HepG2 (cell line): ENCODE measurements around the gene RNF123. TPM values are rescaled to one million over a fixed set of nuclear protein-coding genes. Genes with fewer than 3 reads are reported as not detected.
A peak's percentile ranks its signal among the peaks of the same experiment; 100 is the strongest.

ENCODE experiments used
- ELF1 ChIP-seq: sonication (generic); formaldehyde crosslinking; IDR thresholded peaks from 2 replicates; pipeline ENCODE4 v1.4.0; 2020; ENCODE audit warnings: missing genetic modification reagents
- GPN1 ChIP-seq: sonication (generic); formaldehyde crosslinking; IDR thresholded peaks from 2 replicates; pipeline ENCODE4 v1.5.1; 2020; ENCODE audit warnings: missing genetic modification reagents, borderline replicate concordance
- KDM1A ChIP-seq: IDR thresholded peaks from 2 replicates; pipeline ENCODE4 v1.6.1; 2016; ENCODE audit warnings: missing compliant biosample characterization
- NFKBIZ ChIP-seq: IDR thresholded peaks from 2 replicates; pipeline ENCODE4 v1.6.1; 2018; ENCODE audit warnings: missing genetic modification reagents, missing compliant biosample characterization
- SMYD3 ChIP-seq: sonication (generic); formaldehyde crosslinking; IDR thresholded peaks from 2 replicates; pipeline ENCODE4 v1.8.1; 2023; ENCODE audit warnings: mild to moderate bottlenecking, missing genetic modification reagents
- ZFYVE20 ChIP-seq: sonication (generic); formaldehyde crosslinking; IDR thresholded peaks from 2 replicates; pipeline ENCODE4 v1.8.0; 2023; ENCODE audit warnings: low read depth, mild to moderate bottlenecking, moderate library complexity, missing genetic modification reagents, borderline replicate concordance
- ZNF101 ChIP-seq: sonication (generic); formaldehyde crosslinking; IDR thresholded peaks from 2 replicates; pipeline ENCODE4 v1.4.0; 2020; ENCODE audit warnings: mild to moderate bottlenecking, low read depth, missing genetic modification reagents, borderline replicate concordance
- ZNF619 ChIP-seq: sonication (generic); formaldehyde crosslinking; IDR thresholded peaks from 2 replicates; pipeline ENCODE4 v1.4.0; 2020; ENCODE audit warnings: mild to moderate bottlenecking, missing genetic modification reagents
- ZNF816 ChIP-seq: sonication (generic); formaldehyde crosslinking; IDR thresholded peaks from 2 replicates; pipeline ENCODE4 v1.8.0; 2022; ENCODE audit warnings: missing genetic modification reagents, mild to moderate bottlenecking, borderline replicate concordance
- ZNF878 ChIP-seq: sonication (generic); formaldehyde crosslinking; IDR thresholded peaks from 2 replicates; pipeline ENCODE4 v1.8.1; 2023; ENCODE audit warnings: mild to moderate bottlenecking, missing genetic modification reagents, moderate library complexity
- polyA plus RNA-seq, 8 experiments: library from polyadenylated mRNA; depleted of rRNA in 3 of 8; stranded (reverse) in 7 of 8; unstranded in 1 of 8; fragments of >200 nt; fragmentation: Illumina TruSeq in 4 of 8; extraction: Trizol in 4 of 8; gene quantifications; 2 replicates each; pipeline versions ENCODE4 v1.2.1 to v1.2.3, GENCODE V29; 2011 to 2016; ENCODE audit warnings: low read depth in 4 of 8, missing spikeins in 1 of 8, mixed read lengths in 1 of 8; ENCODE audit not compliant: insufficient read depth in 1 of 8
- total RNA-seq, 5 experiments: library from RNA; depleted of rRNA; stranded (reverse); fragments of >200 nt; fragmentation: Illumina TruSeq; extraction: Trizol; gene quantifications; 2 replicates each; pipeline ENCODE4 v1.2.3, GENCODE V29; 2016; ENCODE audit warnings: low read depth in 1 of 5
- TF ChIP-seq, protein P1 (sequence below): sonication (generic); formaldehyde crosslinking; IDR thresholded peaks from 2 replicates; pipeline ENCODE4 v1.9.0; 2021; ENCODE audit warnings: mild to moderate bottlenecking, missing genetic modification reagents
- TF ChIP-seq, protein P2 (sequence below): sonication (generic); formaldehyde crosslinking; IDR thresholded peaks from 2 replicates; pipeline ENCODE4 v1.5.1; 2020; ENCODE audit warnings: missing genetic modification reagents, mild to moderate bottlenecking, borderline replicate concordance
- TF ChIP-seq, protein P3 (sequence below): sonication (generic); formaldehyde crosslinking; IDR thresholded peaks from 2 replicates; pipeline ENCODE4 v1.4.0; 2020; ENCODE audit warnings: missing genetic modification reagents
- TF ChIP-seq, protein P4 (sequence below): sonication (generic); formaldehyde crosslinking; IDR thresholded peaks from 2 replicates; pipeline ENCODE4; 2020; ENCODE audit warnings: missing genetic modification reagents, mild to moderate bottlenecking, borderline replicate concordance
- TF ChIP-seq, protein P5 (sequence below): sonication (generic); formaldehyde crosslinking; IDR thresholded peaks from 2 replicates; pipeline ENCODE4 v1.4.0; 2020; ENCODE audit warnings: low read depth, mild to moderate bottlenecking, missing genetic modification reagents

The RNF123 gene
- total and polyA plus RNA-seq, 2 of the 13 experiments (the other 11 are each of a cell fraction or from before 2014, with no cell fraction given) = 29.9 to 82.2 TPM

DNA sequence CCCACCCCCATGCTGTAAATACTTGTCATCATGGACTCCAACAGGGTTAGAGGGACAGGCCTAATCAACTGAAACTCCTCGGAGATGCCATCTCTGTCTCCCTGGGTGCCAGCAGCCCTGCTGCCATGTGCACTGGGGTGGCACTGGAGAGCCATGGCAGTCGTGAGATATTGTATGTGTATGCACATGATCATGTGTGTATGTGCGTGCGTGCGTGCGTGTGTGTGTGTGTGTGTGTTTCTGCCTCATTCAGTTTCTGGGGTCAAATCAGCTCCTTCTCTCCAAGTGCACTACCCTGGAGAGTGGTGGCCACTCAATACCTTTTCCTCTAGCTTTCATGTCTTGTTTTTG is 18.4 kb upstream of the RNF123 start (continued):
- no peak for TF ChIP-seq ZNF878 (CRISPR knock-in tag)
- no peak for TF ChIP-seq GPN1 (CRISPR knock-in tag)
- no peak for TF ChIP-seq ZNF619 (CRISPR knock-in tag)
- no peak for TF ChIP-seq NFKBIZ
- TF ChIP-seq ELF1 (CRISPR knock-in tag) = no peak
- TF ChIP-seq, protein P1, sequence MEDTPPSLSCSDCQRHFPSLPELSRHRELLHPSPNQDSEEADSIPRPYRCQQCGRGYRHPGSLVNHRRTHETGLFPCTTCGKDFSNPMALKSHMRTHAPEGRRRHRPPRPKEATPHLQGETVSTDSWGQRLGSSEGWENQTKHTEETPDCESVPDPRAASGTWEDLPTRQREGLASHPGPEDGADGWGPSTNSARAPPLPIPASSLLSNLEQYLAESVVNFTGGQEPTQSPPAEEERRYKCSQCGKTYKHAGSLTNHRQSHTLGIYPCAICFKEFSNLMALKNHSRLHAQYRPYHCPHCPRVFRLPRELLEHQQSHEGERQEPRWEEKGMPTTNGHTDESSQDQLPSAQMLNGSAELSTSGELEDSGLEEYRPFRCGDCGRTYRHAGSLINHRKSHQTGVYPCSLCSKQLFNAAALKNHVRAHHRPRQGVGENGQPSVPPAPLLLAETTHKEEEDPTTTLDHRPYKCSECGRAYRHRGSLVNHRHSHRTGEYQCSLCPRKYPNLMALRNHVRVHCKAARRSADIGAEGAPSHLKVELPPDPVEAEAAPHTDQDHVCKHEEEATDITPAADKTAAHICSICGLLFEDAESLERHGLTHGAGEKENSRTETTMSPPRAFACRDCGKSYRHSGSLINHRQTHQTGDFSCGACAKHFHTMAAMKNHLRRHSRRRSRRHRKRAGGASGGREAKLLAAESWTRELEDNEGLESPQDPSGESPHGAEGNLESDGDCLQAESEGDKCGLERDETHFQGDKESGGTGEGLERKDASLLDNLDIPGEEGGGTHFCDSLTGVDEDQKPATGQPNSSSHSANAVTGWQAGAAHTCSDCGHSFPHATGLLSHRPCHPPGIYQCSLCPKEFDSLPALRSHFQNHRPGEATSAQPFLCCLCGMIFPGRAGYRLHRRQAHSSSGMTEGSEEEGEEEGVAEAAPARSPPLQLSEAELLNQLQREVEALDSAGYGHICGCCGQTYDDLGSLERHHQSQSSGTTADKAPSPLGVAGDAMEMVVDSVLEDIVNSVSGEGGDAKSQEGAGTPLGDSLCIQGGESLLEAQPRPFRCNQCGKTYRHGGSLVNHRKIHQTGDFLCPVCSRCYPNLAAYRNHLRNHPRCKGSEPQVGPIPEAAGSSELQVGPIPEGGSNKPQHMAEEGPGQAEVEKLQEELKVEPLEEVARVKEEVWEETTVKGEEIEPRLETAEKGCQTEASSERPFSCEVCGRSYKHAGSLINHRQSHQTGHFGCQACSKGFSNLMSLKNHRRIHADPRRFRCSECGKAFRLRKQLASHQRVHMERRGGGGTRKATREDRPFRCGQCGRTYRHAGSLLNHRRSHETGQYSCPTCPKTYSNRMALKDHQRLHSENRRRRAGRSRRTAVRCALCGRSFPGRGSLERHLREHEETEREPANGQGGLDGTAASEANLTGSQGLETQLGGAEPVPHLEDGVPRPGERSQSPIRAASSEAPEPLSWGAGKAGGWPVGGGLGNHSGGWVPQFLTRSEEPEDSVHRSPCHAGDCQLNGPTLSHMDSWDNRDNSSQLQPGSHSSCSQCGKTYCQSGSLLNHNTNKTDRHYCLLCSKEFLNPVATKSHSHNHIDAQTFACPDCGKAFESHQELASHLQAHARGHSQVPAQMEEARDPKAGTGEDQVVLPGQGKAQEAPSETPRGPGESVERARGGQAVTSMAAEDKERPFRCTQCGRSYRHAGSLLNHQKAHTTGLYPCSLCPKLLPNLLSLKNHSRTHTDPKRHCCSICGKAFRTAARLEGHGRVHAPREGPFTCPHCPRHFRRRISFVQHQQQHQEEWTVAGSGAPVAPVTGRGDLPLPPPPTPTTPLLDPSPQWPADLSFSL (CRISPR knock-in tag) = 0 out of 2 replicates have a peak, but pooled peaks have one; percentile 58
- TF ChIP-seq, protein P2, sequence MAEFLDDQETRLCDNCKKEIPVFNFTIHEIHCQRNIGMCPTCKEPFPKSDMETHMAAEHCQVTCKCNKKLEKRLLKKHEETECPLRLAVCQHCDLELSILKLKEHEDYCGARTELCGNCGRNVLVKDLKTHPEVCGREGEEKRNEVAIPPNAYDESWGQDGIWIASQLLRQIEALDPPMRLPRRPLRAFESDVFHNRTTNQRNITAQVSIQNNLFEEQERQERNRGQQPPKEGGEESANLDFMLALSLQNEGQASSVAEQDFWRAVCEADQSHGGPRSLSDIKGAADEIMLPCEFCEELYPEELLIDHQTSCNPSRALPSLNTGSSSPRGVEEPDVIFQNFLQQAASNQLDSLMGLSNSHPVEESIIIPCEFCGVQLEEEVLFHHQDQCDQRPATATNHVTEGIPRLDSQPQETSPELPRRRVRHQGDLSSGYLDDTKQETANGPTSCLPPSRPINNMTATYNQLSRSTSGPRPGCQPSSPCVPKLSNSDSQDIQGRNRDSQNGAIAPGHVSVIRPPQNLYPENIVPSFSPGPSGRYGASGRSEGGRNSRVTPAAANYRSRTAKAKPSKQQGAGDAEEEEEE (CRISPR knock-in tag) = no peak
- no peak for TF ChIP-seq ZFYVE20 (CRISPR knock-in tag)
- no peak for TF ChIP-seq ZNF816 (CRISPR knock-in tag)
- TF ChIP-seq ZNF101 = no peak
- no peak for TF ChIP-seq KDM1A
- TF ChIP-seq, protein P3, sequence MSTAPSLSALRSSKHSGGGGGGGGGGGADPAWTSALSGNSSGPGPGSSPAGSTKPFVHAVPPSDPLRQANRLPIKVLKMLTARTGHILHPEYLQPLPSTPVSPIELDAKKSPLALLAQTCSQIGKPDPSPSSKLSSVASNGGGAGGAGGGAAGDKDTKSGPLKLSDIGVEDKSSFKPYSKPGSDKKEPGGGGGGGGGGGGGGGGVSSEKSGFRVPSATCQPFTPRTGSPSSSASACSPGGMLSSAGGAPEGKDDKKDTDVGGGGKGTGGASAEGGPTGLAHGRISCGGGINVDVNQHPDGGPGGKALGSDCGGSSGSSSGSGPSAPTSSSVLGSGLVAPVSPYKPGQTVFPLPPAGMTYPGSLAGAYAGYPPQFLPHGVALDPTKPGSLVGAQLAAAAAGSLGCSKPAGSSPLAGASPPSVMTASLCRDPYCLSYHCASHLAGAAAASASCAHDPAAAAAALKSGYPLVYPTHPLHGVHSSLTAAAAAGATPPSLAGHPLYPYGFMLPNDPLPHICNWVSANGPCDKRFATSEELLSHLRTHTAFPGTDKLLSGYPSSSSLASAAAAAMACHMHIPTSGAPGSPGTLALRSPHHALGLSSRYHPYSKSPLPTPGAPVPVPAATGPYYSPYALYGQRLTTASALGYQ = no peak
- TF ChIP-seq, protein P4, sequence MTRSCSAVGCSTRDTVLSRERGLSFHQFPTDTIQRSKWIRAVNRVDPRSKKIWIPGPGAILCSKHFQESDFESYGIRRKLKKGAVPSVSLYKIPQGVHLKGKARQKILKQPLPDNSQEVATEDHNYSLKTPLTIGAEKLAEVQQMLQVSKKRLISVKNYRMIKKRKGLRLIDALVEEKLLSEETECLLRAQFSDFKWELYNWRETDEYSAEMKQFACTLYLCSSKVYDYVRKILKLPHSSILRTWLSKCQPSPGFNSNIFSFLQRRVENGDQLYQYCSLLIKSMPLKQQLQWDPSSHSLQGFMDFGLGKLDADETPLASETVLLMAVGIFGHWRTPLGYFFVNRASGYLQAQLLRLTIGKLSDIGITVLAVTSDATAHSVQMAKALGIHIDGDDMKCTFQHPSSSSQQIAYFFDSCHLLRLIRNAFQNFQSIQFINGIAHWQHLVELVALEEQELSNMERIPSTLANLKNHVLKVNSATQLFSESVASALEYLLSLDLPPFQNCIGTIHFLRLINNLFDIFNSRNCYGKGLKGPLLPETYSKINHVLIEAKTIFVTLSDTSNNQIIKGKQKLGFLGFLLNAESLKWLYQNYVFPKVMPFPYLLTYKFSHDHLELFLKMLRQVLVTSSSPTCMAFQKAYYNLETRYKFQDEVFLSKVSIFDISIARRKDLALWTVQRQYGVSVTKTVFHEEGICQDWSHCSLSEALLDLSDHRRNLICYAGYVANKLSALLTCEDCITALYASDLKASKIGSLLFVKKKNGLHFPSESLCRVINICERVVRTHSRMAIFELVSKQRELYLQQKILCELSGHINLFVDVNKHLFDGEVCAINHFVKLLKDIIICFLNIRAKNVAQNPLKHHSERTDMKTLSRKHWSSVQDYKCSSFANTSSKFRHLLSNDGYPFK (CRISPR knock-in tag) = no peak
- TF ChIP-seq SMYD3 (CRISPR knock-in tag) = no peak
- TF ChIP-seq, protein P5, sequence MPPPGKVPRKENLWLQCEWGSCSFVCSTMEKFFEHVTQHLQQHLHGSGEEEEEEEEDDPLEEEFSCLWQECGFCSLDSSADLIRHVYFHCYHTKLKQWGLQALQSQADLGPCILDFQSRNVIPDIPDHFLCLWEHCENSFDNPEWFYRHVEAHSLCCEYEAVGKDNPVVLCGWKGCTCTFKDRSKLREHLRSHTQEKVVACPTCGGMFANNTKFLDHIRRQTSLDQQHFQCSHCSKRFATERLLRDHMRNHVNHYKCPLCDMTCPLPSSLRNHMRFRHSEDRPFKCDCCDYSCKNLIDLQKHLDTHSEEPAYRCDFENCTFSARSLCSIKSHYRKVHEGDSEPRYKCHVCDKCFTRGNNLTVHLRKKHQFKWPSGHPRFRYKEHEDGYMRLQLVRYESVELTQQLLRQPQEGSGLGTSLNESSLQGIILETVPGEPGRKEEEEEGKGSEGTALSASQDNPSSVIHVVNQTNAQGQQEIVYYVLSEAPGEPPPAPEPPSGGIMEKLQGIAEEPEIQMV (CRISPR knock-in tag) = 0 out of 2 replicates have a peak, but pooled peaks have one; percentile 40
